Fibroblast of villous mesenchyme (primary cell): ENCODE data around the gene HIPK4. TPM values are rescaled to one million over a fixed set of nuclear protein-coding genes. Genes with fewer than 3 reads are reported as not detected.
A peak's percentile ranks its signal among the peaks of the same experiment; 100 is the strongest.

Experiments
- DNase-seq: peaks from one replicate; pipeline ENCODE4 v3.0.0-alpha.2; 2010; ENCODE audit warnings: low read depth
- H3K4me3 ChIP-seq: 2 replicates; pipeline ENCODE4 v1.5.1; 2011; ENCODE audit warnings: low read depth, mild to moderate bottlenecking, low read length
- CTCF ChIP-seq: IDR thresholded peaks from 2 replicates; pipeline ENCODE4 v1.5.1; 2012; ENCODE audit warnings: low read depth, mild to moderate bottlenecking, low read length; ENCODE audit not compliant: insufficient read depth
- total RNA-seq: library from RNA; depleted of rRNA; stranded (reverse); fragments of >200 nt; gene quantifications from 2 replicates; pipeline ENCODE4 v1.2.3, GENCODE V29; 2012

HIPK4 gene
- total RNA-seq, 1 donor = under 0.01 TPM

DNA sequence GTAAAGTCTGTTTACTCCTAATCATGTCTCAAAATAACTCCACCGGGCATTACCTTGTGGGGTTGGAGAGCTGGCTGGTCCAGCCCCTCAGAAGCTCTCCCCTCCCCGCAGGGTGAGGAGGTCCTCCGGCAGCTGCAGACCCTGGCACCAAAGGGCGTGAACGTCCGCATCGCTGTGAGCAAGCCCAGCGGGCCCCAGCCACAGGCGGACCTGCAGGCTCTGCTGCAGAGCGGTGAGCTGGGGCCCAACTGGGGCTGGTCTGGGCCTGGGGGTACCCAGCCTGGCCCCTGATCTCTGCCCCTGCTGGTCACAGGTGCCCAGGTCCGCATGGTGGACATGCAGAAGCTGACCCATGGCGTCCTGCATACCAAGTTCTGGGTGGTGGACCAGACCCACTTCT is 20.2 kb downstream of the HIPK4 start:
- H3K4me3 ChIP-seq = no peak overlapping the region
- TF ChIP-seq CTCF = no peak
- no peak for DNase-seq

- no peak for TF ChIP-seq CTCF
- H3K4me3 ChIP-seq = no peak overlapping the region
- no peak for DNase-seq
Observed at GRCh38 chr19:40367577-40368434, 22.2 kb downstream of the HIPK4 start.

GRCh38 chr19:40366697-40367561 is 23.1 kb downstream of the HIPK4 start:
- no peak for TF ChIP-seq CTCF
- no peak overlapping the region for H3K4me3 ChIP-seq
- peak; percentile 32 for DNase-seq

DNA sequence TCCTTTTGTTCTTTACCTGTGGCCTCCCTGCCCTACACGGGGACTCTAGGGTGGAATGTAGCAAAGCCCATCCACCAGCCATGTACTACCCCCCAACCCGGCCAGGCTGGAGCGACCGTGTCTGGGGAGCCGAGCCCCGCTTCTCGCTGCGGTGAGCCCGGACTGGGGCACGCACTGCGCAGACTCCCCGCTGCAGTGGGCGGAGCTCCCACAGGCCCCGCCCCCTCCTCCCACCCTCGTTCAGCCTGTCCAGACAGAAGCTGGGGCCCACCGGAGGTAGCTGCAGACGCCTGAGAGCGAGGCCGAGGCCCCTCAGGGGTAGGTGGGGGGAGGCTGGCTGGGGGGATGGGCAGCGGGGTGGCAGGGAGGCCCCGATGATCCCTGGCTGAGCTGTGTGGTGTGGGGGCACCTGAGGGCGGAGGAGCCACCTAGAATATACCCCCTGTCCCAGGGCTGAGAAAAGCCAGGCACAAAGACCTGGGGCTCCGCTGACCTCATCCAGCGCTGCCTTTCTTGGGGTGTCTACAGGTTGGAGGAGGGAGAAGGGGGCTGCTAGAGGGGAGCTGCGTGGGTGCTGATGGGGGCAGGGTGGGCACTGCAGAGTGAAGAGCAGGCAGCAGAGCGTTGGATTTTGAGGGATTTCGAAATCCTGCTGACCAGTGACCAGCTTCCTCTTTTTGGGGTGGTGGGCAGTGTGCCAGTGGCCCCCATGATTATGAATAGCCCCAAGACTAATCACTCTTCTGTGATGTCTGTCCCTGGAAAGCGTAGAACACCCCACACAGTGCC is 24.2 kb downstream of the HIPK4 start:
- peak; percentile 73 for DNase-seq
- TF ChIP-seq CTCF = no peak
- peak overlapping the region; percentile 54 for H3K4me3 ChIP-seq

DNA sequence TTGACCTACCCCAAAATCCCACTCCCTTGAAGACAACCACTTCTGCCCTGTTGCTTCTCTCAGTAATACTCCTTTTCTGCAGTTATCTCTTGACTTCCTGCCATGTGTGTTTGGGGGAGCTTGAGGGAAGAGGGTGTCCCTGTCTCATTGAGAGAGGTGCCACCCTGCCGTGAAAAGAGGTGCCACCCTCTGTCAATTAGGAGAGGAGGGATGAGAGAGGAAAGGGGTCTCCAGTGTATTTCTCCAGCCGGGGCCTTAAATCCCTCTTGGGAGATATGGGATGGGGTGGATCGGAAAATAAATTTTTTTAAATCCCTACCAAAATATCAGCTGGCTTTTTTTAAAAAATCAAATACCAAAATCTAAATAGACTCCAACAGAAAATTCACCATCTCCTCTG is 25.0 kb downstream of the HIPK4 start:
- H3K4me3 ChIP-seq = no peak overlapping the region
- TF ChIP-seq CTCF = no peak
- no peak for DNase-seq

DNA sequence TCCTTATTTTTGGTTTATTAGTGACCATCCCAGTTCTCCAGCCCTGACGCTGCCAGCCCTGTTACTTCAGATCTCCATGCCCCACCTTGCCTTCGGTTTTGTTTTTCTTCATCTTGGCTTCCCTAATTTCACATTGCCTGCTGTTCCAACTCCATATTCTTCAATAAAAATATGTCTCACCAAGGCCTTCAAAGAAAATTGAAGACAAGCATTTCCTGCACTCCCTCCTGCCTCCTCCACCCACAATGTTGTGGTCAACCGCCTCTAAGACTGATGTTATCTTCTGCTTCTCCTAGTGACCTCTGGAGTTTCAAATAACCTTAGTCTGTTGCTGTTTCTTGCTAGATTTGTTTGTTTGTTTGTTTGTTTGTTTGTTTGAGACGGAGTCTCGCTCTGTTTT is 26.9 kb downstream of the HIPK4 start:
- DNase-seq = peak; percentile 53
- TF ChIP-seq CTCF = no peak
- H3K4me3 ChIP-seq = no peak overlapping the region
